Fibroblast of upper back skin (primary cell): Measurements from ENCODE around the gene CACNB4.
"Not testable (repeated sequence)": the region's sequence is repeated elsewhere in the genome, so short reads cannot be mapped to it uniquely, and the experiment has no call there.

ENCODE experiments used
- DNase-seq: peaks from one replicate; pipeline ENCODE4 v3.0.0-alpha.2; 2013

CACNB4 gene

GRCh38 chr2:152098496-152099366 is at the start of gene CACNB4:
CACNB4 (minus strand) TSS chr2:152099044.
- DNase-seq, result no peak

GRCh38 chr2:152134488-152135280 is 35.8 kb upstream of the CACNB4 start:
- peak; percentile 13 for DNase-seq

- DNase-seq, result no peak
These were observed 33.5 kb upstream of the CACNB4 start for GRCh38 chr2:152132306-152132705.

- DNase-seq, result no peak
These were observed 28.8 kb upstream of the CACNB4 start for GRCh38 chr2:152127628-152128027.

- no peak for DNase-seq
These were observed 27.8 kb upstream of the CACNB4 start for GRCh38 chr2:152126664-152127063.

GRCh38 chr2:152122161-152122560 is 23.3 kb upstream of the CACNB4 start:
- no peak for DNase-seq

GRCh38 chr2:152120430-152120829 is 21.6 kb upstream of the CACNB4 start:
- no peak for DNase-seq

- no peak for DNase-seq
These were observed 17.1 kb upstream of the CACNB4 start for GRCh38 chr2:152115952-152116351.

- DNase-seq, result no peak
These were observed 15.5 kb upstream of the CACNB4 start for GRCh38 chr2:152114366-152114765.

- not testable (repeated sequence) for DNase-seq
These were observed 8.3 kb upstream of the CACNB4 start for GRCh38 chr2:152107140-152107539.

GRCh38 chr2:152106464-152106863 is 7.6 kb upstream of the CACNB4 start:
- DNase-seq, result no peak

GRCh38 chr2:152103271-152103670 is 4.4 kb upstream of the CACNB4 start:
- no peak for DNase-seq

GRCh38 chr2:152100961-152101360 is 2.1 kb upstream of the CACNB4 start:
- no peak for DNase-seq

GRCh38 chr2:152099367-152100050 is 665 bp upstream of the CACNB4 start:
- DNase-seq, result peak; percentile 4

GRCh38 chr2:152097801-152098495 is 896 bp downstream of the CACNB4 start:
- no peak for DNase-seq

- DNase-seq, result peak; percentile 19
These were observed 1.5 kb downstream of the CACNB4 start for GRCh38 chr2:152097290-152097800.

- DNase-seq, result no peak
These were observed 3.7 kb downstream of the CACNB4 start for GRCh38 chr2:152095146-152095545.

- DNase-seq, result no peak
These were observed 4.8 kb downstream of the CACNB4 start for GRCh38 chr2:152094014-152094413.

GRCh38 chr2:152093464-152093863 is 5.4 kb downstream of the CACNB4 start:
- DNase-seq, result peak; percentile 10

GRCh38 chr2:152092095-152092494 is 6.7 kb downstream of the CACNB4 start:
- no peak for DNase-seq

- not testable (repeated sequence) for DNase-seq
These were observed 8.1 kb downstream of the CACNB4 start for GRCh38 chr2:152090726-152091125.

- no peak for DNase-seq
These were observed 9.6 kb downstream of the CACNB4 start for GRCh38 chr2:152089238-152089637.
